Measurements from ENCODE around the gene HBG2. TPM values are rescaled to one million over a fixed set of nuclear protein-coding genes. Genes with fewer than 3 reads are reported as not detected.

HBG2 gene
- total and polyA plus RNA-seq, 4 donors = 0.31 to 13,246 (median 4.6) TPM

GRCh38 chr11:5233307-5233706 lies 21.3 kb downstream of the HBG2 start:
- H3K27me3 ChIP-seq (ENCODE audit: control insufficient read depth in 3 of 3, insufficient read depth in 3 of 3, low read length in 2 of 3) = no peaks in the 10 kb centered on the region
- no peaks in the 10 kb centered on the region for H3K9me3 ChIP-seq (ENCODE audit: control insufficient read depth in 4 of 4, insufficient read depth in 3 of 4, low read length in 3 of 4)
- WGBS, 2 donors = 90 to 93% methylated on average over 1 of the region's 1 CpG
- H3K36me3 ChIP-seq (ENCODE audit: control insufficient read depth in 4 of 4, insufficient read depth in 4 of 4, low read length in 4 of 4) = no peaks in the 10 kb centered on the region
- no peak for TF ChIP-seq CTCF (IDR thresholded peaks at IDR 0.05; ENCODE audit: control extremely low read depth, extremely low read depth)
- ATAC-seq (ENCODE audit: insufficient read depth, low FRiP score) = no peak
- no peak overlapping the region for H3K4me3 ChIP-seq
- no peak for DNase-seq
- no peaks in the 10 kb centered on the region for H3K4me1 ChIP-seq (ENCODE audit: control insufficient read depth in 5 of 5, insufficient read depth in 5 of 5, low read length in 5 of 5)
- H3K9ac ChIP-seq (ENCODE audit: insufficient read depth in 1 of 2, low read length in 2 of 2) = no peak overlapping the region
- H3K27ac ChIP-seq (ENCODE audit: low read depth in 1 of 2, low read length in 1 of 2) = no peak overlapping the region

- H3K9me3 ChIP-seq (ENCODE audit: control insufficient read depth in 4 of 4, insufficient read depth in 3 of 4, low read length in 3 of 4) = no peaks in the 10 kb centered on the region
- H3K9ac ChIP-seq (ENCODE audit: insufficient read depth in 1 of 2, low read length in 2 of 2) = no peak overlapping the region
- no peak for DNase-seq
- no peak overlapping the region for H3K4me3 ChIP-seq
- H3K27me3 ChIP-seq (ENCODE audit: control insufficient read depth in 3 of 3, insufficient read depth in 3 of 3, low read length in 2 of 3) = no peaks in the 10 kb centered on the region
- ATAC-seq (ENCODE audit: insufficient read depth, low FRiP score) = no peak
- no peak for TF ChIP-seq CTCF (IDR thresholded peaks at IDR 0.05; ENCODE audit: control extremely low read depth, extremely low read depth)
- no peak overlapping the region for H3K27ac ChIP-seq (ENCODE audit: low read depth in 1 of 2, low read length in 1 of 2)
- no peaks in the 10 kb centered on the region for H3K4me1 ChIP-seq (ENCODE audit: control insufficient read depth in 5 of 5, insufficient read depth in 5 of 5, low read length in 5 of 5)
- WGBS, 2 donors = 97 to 99% methylated on average over 2 of the region's 2 CpGs
- H3K36me3 ChIP-seq (ENCODE audit: control insufficient read depth in 4 of 4, insufficient read depth in 4 of 4, low read length in 4 of 4) = no peaks in the 10 kb centered on the region
Observed at GRCh38 chr11:5232821-5233220, 21.8 kb downstream of the HBG2 start.

- Histone ChIP-seq H3K27ac (ENCODE audit: low read depth in 1 of 2, low read length in 1 of 2) (no peak overlapping the region), H3K4me3 (no peak overlapping the region), H3K4me1 (ENCODE audit: control insufficient read depth in 5 of 5, insufficient read depth in 5 of 5, low read length in 5 of 5) (no peaks in the 10 kb centered on the region), H3K9me3 (ENCODE audit: control insufficient read depth in 4 of 4, insufficient read depth in 3 of 4, low read length in 3 of 4) (no peaks in the 10 kb centered on the region), H3K27me3 (ENCODE audit: control insufficient read depth in 3 of 3, insufficient read depth in 3 of 3, low read length in 2 of 3) (no peaks in the 10 kb centered on the region), H3K9ac (ENCODE audit: insufficient read depth in 1 of 2, low read length in 2 of 2) (no peak overlapping the region), H3K36me3 (ENCODE audit: control insufficient read depth in 4 of 4, insufficient read depth in 4 of 4, low read length in 4 of 4) (no peaks in the 10 kb centered on the region)
- TF ChIP-seq CTCF (IDR thresholded peaks at IDR 0.05; ENCODE audit: control extremely low read depth, extremely low read depth) = no peak
- ATAC-seq (ENCODE audit: insufficient read depth, low FRiP score) (no peak), DNase-seq (no peak)
- 61 to 65% methylated on average over 3 of the region's 3 CpGs for WGBS, 2 donors
Observed at GRCh38 chr11:5232176-5232575, 22.4 kb downstream of the HBG2 start.

GRCh38 chr11:5231111-5231510 lies 23.5 kb downstream of the HBG2 start:
- Histone ChIP-seq H3K27ac (ENCODE audit: low read depth in 1 of 2, low read length in 1 of 2) (no peak overlapping the region), H3K4me3 (no peak overlapping the region), H3K9ac (ENCODE audit: insufficient read depth in 1 of 2, low read length in 2 of 2) (no peak overlapping the region), H3K27me3 (ENCODE audit: control insufficient read depth in 3 of 3, insufficient read depth in 3 of 3, low read length in 2 of 3) (no peaks in the 10 kb centered on the region), H3K36me3 (ENCODE audit: control insufficient read depth in 4 of 4, insufficient read depth in 4 of 4, low read length in 4 of 4) (no peaks in the 10 kb centered on the region), H3K4me1 (ENCODE audit: control insufficient read depth in 5 of 5, insufficient read depth in 5 of 5, low read length in 5 of 5) (no peaks in the 10 kb centered on the region), H3K9me3 (ENCODE audit: control insufficient read depth in 4 of 4, insufficient read depth in 3 of 4, low read length in 3 of 4) (no peaks in the 10 kb centered on the region)
- DNase-seq = no peak
- 87 to 88% methylated on average over 2 of the region's 2 CpGs for WGBS, 2 donors
- ATAC-seq (ENCODE audit: insufficient read depth, low FRiP score) = no peak
- no peak for TF ChIP-seq CTCF (IDR thresholded peaks at IDR 0.05; ENCODE audit: control extremely low read depth, extremely low read depth)

Measured in lung (tissue), 12 donors.